H9 (cell line): ENCODE results near the gene SSBP2. TPM values are rescaled to one million over a fixed set of nuclear protein-coding genes. Genes with fewer than 3 reads are reported as not detected.

Source experiments
- DNase-seq: peaks from one replicate; pipeline ENCODE4 v3.0.0-alpha.2; 2017
- H2AFZ ChIP-seq: one replicate; pipeline ENCODE4 v1.6.1; 2013; ENCODE audit warnings: mild to moderate bottlenecking, low read length, control low read depth, moderate library complexity
- H2AK5ac ChIP-seq: 2 replicates; pipeline ENCODE4 v1.6.1; 2013; ENCODE audit warnings: low read length, control low read depth, mixed read lengths; ENCODE audit not compliant: insufficient read length
- H2BK120ac ChIP-seq: one replicate; pipeline ENCODE4 v1.6.1; 2013; ENCODE audit warnings: low read depth, mild to moderate bottlenecking, low read length, control low read depth, inconsistent platforms; ENCODE audit not compliant: poor library complexity, severe bottlenecking
- H2BK12ac ChIP-seq: 2 replicates; pipeline ENCODE4 v1.6.1; 2013; ENCODE audit warnings: low read length, control low read depth, mixed read lengths, low read depth; ENCODE audit not compliant: insufficient read length
- H2BK15ac ChIP-seq: 2 replicates; pipeline ENCODE4 v1.6.1; 2013; ENCODE audit warnings: low read depth, low read length, control low read depth
- H2BK20ac ChIP-seq: one replicate; pipeline ENCODE4 v1.6.1; 2013; ENCODE audit warnings: low read depth, mild to moderate bottlenecking, low read length, control low read depth, inconsistent platforms; ENCODE audit not compliant: poor library complexity, severe bottlenecking
- H2BK5ac ChIP-seq: 2 replicates; pipeline ENCODE4 v1.6.1; 2013; ENCODE audit warnings: low read length, control low read depth, mixed read lengths; ENCODE audit not compliant: insufficient read length
- H3K14ac ChIP-seq: 2 replicates; pipeline ENCODE4 v1.6.1; 2013; ENCODE audit warnings: low read length, control low read depth; ENCODE audit not compliant: insufficient read depth
- H3K18ac ChIP-seq: 2 replicates; pipeline ENCODE4 v1.6.1; 2013; ENCODE audit warnings: low read depth, mild to moderate bottlenecking, mixed read lengths, low read length, control low read depth; ENCODE audit not compliant: insufficient read length
- H3K23ac ChIP-seq: 2 replicates; pipeline ENCODE4 v1.6.1; 2013; ENCODE audit warnings: low read length, control low read depth, mixed read lengths, low read depth; ENCODE audit not compliant: insufficient read length
- H3K23me2 ChIP-seq: 2 replicates; pipeline ENCODE4 v1.6.1; 2013; ENCODE audit warnings: low read depth, mild to moderate bottlenecking, mixed read lengths, low read length, control low read depth; ENCODE audit not compliant: insufficient read length, poor library complexity, severe bottlenecking
- H3K27ac ChIP-seq: 2 replicates; pipeline ENCODE4 v1.5.1; 2013; ENCODE audit warnings: low read length, control low read depth, mixed read lengths, low read depth; ENCODE audit not compliant: insufficient read length
- H3K27me3 ChIP-seq: 2 replicates; pipeline ENCODE4 v1.6.1; 2013; ENCODE audit warnings: low read length, control low read depth, inconsistent platforms; ENCODE audit not compliant: insufficient read depth
- H3K4ac ChIP-seq: 2 replicates; pipeline ENCODE4 v1.6.1; 2013; ENCODE audit warnings: low read depth, mild to moderate bottlenecking, control low read depth, inconsistent platforms, low read length, moderate library complexity
- H3K4me1 ChIP-seq: 2 replicates; pipeline ENCODE4 v1.6.1; 2013; ENCODE audit warnings: low read length, control low read depth, inconsistent platforms; ENCODE audit not compliant: insufficient read depth
- H3K4me2 ChIP-seq: 2 replicates; pipeline ENCODE4 v1.6.1; 2013; ENCODE audit warnings: low read length, control low read depth, mixed read lengths; ENCODE audit not compliant: insufficient read length, insufficient read depth
- H3K56ac ChIP-seq: 2 replicates; pipeline ENCODE4 v1.6.1; 2013; ENCODE audit warnings: low read depth, mild to moderate bottlenecking, mixed read lengths, low read length, control low read depth; ENCODE audit not compliant: insufficient read length
- H3K79me1 ChIP-seq: 2 replicates; pipeline ENCODE4 v1.6.1; 2013; ENCODE audit warnings: low read depth, mild to moderate bottlenecking, moderate library complexity, low read length, control low read depth, inconsistent platforms; ENCODE audit not compliant: insufficient read depth, poor library complexity, severe bottlenecking
- H3K79me2 ChIP-seq: 2 replicates; pipeline ENCODE4 v1.6.1; 2013; ENCODE audit warnings: low read length, control low read depth, inconsistent platforms; ENCODE audit not compliant: insufficient read depth
- H3K9ac ChIP-seq: 2 replicates; pipeline ENCODE4 v1.6.1; 2013; ENCODE audit warnings: low read length, control low read depth, mixed read lengths; ENCODE audit not compliant: insufficient read length; ENCODE audit errors: extremely low read depth
- H3K9me3 ChIP-seq: one replicate; pipeline ENCODE4 v1.6.1; 2013; ENCODE audit warnings: low read depth, low read length, inconsistent platforms; ENCODE audit not compliant: control insufficient read depth
- H3T11ph ChIP-seq: one replicate; pipeline ENCODE4 v1.6.1; 2013; ENCODE audit warnings: mild to moderate bottlenecking, low read length, control low read depth, inconsistent platforms
- H4K20me1 ChIP-seq: one replicate; pipeline ENCODE4 v1.6.1; 2013; ENCODE audit not compliant: control insufficient read depth, insufficient read length, insufficient read depth
- H4K5ac ChIP-seq: 2 replicates; pipeline ENCODE4 v1.6.1; 2013; ENCODE audit warnings: low read depth, mild to moderate bottlenecking, mixed read lengths, low read length, control low read depth; ENCODE audit not compliant: insufficient read length
- H4K8ac ChIP-seq: replicated peaks from 2 replicates; pipeline ENCODE4 v1.6.1; 2013; ENCODE audit warnings: low read length, control low read depth, mixed read lengths, low read depth; ENCODE audit not compliant: insufficient read length
- H4K91ac ChIP-seq: 2 replicates; pipeline ENCODE4 v1.6.1; 2013; ENCODE audit warnings: low read depth, mild to moderate bottlenecking, moderate library complexity, mixed read lengths, low read length, control low read depth; ENCODE audit not compliant: insufficient read length
- H3K27ac Mint-ChIP-seq, 3 experiments: 2 replicates in 2 of 3; 3 replicates in 1 of 3; pipeline ENCODE4 v1.8.0; 2020 to 2021; ENCODE audit warnings: mixed read lengths in 3 of 3, mild to moderate bottlenecking in 1 of 3, moderate library complexity in 1 of 3
- H3K27me3 Mint-ChIP-seq: 2 replicates; pipeline ENCODE4 v1.8.0; 2021; ENCODE audit warnings: low read depth, mild to moderate bottlenecking, moderate library complexity, mixed read lengths
- H3K36me3 Mint-ChIP-seq, 3 experiments: 2 replicates in 2 of 3; 3 replicates in 1 of 3; pipeline ENCODE4 v1.8.0; 2020 to 2021; ENCODE audit warnings: low read depth in 3 of 3, mixed read lengths in 3 of 3; ENCODE audit not compliant: insufficient read depth in 1 of 3
- H3K4me1 Mint-ChIP-seq, 2 experiments: 2 replicates each; pipeline ENCODE4 v1.8.0; 2020; ENCODE audit warnings: mixed read lengths in 2 of 2
- H3K4me3 Mint-ChIP-seq, 2 experiments: 2 replicates in 1 of 2; 3 replicates in 1 of 2; pipeline ENCODE4 v1.8.0; 2020 to 2021; ENCODE audit warnings: mild to moderate bottlenecking in 2 of 2, mixed read lengths in 2 of 2, moderate library complexity in 1 of 2
- H3K9me3 Mint-ChIP-seq, 2 experiments: 2 replicates in 1 of 2; 3 replicates in 1 of 2; pipeline ENCODE4 v1.8.0; 2020; ENCODE audit warnings: mild to moderate bottlenecking in 2 of 2, mixed read lengths in 2 of 2, moderate library complexity in 1 of 2
- CTCF ChIP-seq: fragments of 200-600 bp; sonication (generic); conservative IDR thresholded peaks from 3 replicates; pipeline ENCODE4 v1.8.0; 2021; ENCODE audit warnings: antibody characterized with exemption, mild to moderate bottlenecking
- WGBS: extraction: QIAGEN DNeasy Blood & Tissue Kit; methylation state at CpG from one replicate; pipeline ENCODE4 v1.1.7; 2013; ENCODE audit warnings: missing lambda C conversion rate, low lambda C conversion rate, mixed read lengths; ENCODE audit not compliant: insufficient read length; ENCODE audit errors: extremely low coverage; 5-methylcytosine and 5-hydroxymethylcytosine counted together
- total RNA-seq: library from RNA; stranded (reverse); gene quantifications from 2 replicates; pipeline ENCODE4 v1.2.1, GENCODE V29; 2021

The SSBP2 gene
- total RNA-seq, 1 experiment from 2014 or later, result 35.6 TPM

- Histone ChIP-seq H2BK20ac (no peak overlapping the region), H3K9ac (no peak overlapping the region), H4K91ac (no peak overlapping the region), H2AFZ (no peak overlapping the region), H3K4ac (no peak overlapping the region), H2BK5ac (no peak overlapping the region), H4K20me1 (no peaks in the 10 kb centered on the region), H3K79me1 (no peaks in the 10 kb centered on the region), H3K4me2 (no peak overlapping the region), H3K14ac (no peak overlapping the region), H3K23ac (no peak overlapping the region), H3K79me2 (no peaks in the 10 kb centered on the region), H4K5ac (no peak overlapping the region), H3K23me2 (peaks cover 11% of the 10 kb centered on the region), H4K8ac (no peak overlapping the region), H2AK5ac (no peak overlapping the region), H3K56ac (no peak overlapping the region), H3K27ac (no peak overlapping the region), H3K27me3 (no peaks in the 10 kb centered on the region), H2BK15ac (no peak overlapping the region), H3K18ac (no peak overlapping the region), H3K4me1 (peaks cover 11% of the 10 kb centered on the region; the same call in 1 of the 2 replicates), H2BK12ac (no peak overlapping the region), H3T11ph (no peak overlapping the region), H2BK120ac (no peak overlapping the region), H3K9me3 (no peaks in the 10 kb centered on the region)
- DNase-seq, result no peak
- H3K9me3 Mint-ChIP-seq, result no peaks in the 10 kb centered on the region
- no peak overlapping the region for H3K4me3 Mint-ChIP-seq
- peaks cover 63 to 64% of the 10 kb centered on the region in 2 experiments for H3K4me1 Mint-ChIP-seq
- H3K36me3 Mint-ChIP-seq, result no peaks in the 10 kb centered on the region
- H3K27me3 Mint-ChIP-seq, result peaks cover 15% of the 10 kb centered on the region
- no peak for TF ChIP-seq CTCF
- peak overlapping the region in 2 of 3 experiments; percentile 26 to 81; a peak in 1 of 7 replicates for H3K27ac Mint-ChIP-seq
- no CpG with 5 or more reads among the region's 2 CpGs for WGBS
Measured at GRCh38 chr5:81753429-81753828, 2.5 kb upstream of the SSBP2 start.
